H9 (cell line): ENCODE data around the gene POLR2M. TPM values are rescaled to one million over a fixed set of nuclear protein-coding genes. Genes with fewer than 3 reads are reported as not detected.

Source experiments
- DNase-seq: peaks from one replicate; pipeline ENCODE4 v3.0.0-alpha.2; 2017
- H2AFZ ChIP-seq: one replicate; pipeline ENCODE4 v1.6.1; 2013; ENCODE audit warnings: mild to moderate bottlenecking, low read length, control low read depth, moderate library complexity
- H2AK5ac ChIP-seq: 2 replicates; pipeline ENCODE4 v1.6.1; 2013; ENCODE audit warnings: low read length, control low read depth, mixed read lengths; ENCODE audit not compliant: insufficient read length
- H2BK120ac ChIP-seq: one replicate; pipeline ENCODE4 v1.6.1; 2013; ENCODE audit warnings: low read depth, mild to moderate bottlenecking, low read length, control low read depth, inconsistent platforms; ENCODE audit not compliant: poor library complexity, severe bottlenecking
- H2BK12ac ChIP-seq: 2 replicates; pipeline ENCODE4 v1.6.1; 2013; ENCODE audit warnings: low read length, control low read depth, mixed read lengths, low read depth; ENCODE audit not compliant: insufficient read length
- H2BK15ac ChIP-seq: 2 replicates; pipeline ENCODE4 v1.6.1; 2013; ENCODE audit warnings: low read depth, low read length, control low read depth
- H2BK20ac ChIP-seq: one replicate; pipeline ENCODE4 v1.6.1; 2013; ENCODE audit warnings: low read depth, mild to moderate bottlenecking, low read length, control low read depth, inconsistent platforms; ENCODE audit not compliant: poor library complexity, severe bottlenecking
- H2BK5ac ChIP-seq: 2 replicates; pipeline ENCODE4 v1.6.1; 2013; ENCODE audit warnings: low read length, control low read depth, mixed read lengths; ENCODE audit not compliant: insufficient read length
- H3K14ac ChIP-seq: 2 replicates; pipeline ENCODE4 v1.6.1; 2013; ENCODE audit warnings: low read length, control low read depth; ENCODE audit not compliant: insufficient read depth
- H3K18ac ChIP-seq: 2 replicates; pipeline ENCODE4 v1.6.1; 2013; ENCODE audit warnings: low read depth, mild to moderate bottlenecking, mixed read lengths, low read length, control low read depth; ENCODE audit not compliant: insufficient read length
- H3K23ac ChIP-seq: 2 replicates; pipeline ENCODE4 v1.6.1; 2013; ENCODE audit warnings: low read length, control low read depth, mixed read lengths, low read depth; ENCODE audit not compliant: insufficient read length
- H3K23me2 ChIP-seq: 2 replicates; pipeline ENCODE4 v1.6.1; 2013; ENCODE audit warnings: low read depth, mild to moderate bottlenecking, mixed read lengths, low read length, control low read depth; ENCODE audit not compliant: insufficient read length, poor library complexity, severe bottlenecking
- H3K27ac ChIP-seq: 2 replicates; pipeline ENCODE4 v1.5.1; 2013; ENCODE audit warnings: low read length, control low read depth, mixed read lengths, low read depth; ENCODE audit not compliant: insufficient read length
- H3K27me3 ChIP-seq: 2 replicates; pipeline ENCODE4 v1.6.1; 2013; ENCODE audit warnings: low read length, control low read depth, inconsistent platforms; ENCODE audit not compliant: insufficient read depth
- H3K4ac ChIP-seq: 2 replicates; pipeline ENCODE4 v1.6.1; 2013; ENCODE audit warnings: low read depth, mild to moderate bottlenecking, control low read depth, inconsistent platforms, low read length, moderate library complexity
- H3K4me1 ChIP-seq: 2 replicates; pipeline ENCODE4 v1.6.1; 2013; ENCODE audit warnings: low read length, control low read depth, inconsistent platforms; ENCODE audit not compliant: insufficient read depth
- H3K4me2 ChIP-seq: 2 replicates; pipeline ENCODE4 v1.6.1; 2013; ENCODE audit warnings: low read length, control low read depth, mixed read lengths; ENCODE audit not compliant: insufficient read length, insufficient read depth
- H3K56ac ChIP-seq: 2 replicates; pipeline ENCODE4 v1.6.1; 2013; ENCODE audit warnings: low read depth, mild to moderate bottlenecking, mixed read lengths, low read length, control low read depth; ENCODE audit not compliant: insufficient read length
- H3K79me1 ChIP-seq: 2 replicates; pipeline ENCODE4 v1.6.1; 2013; ENCODE audit warnings: low read depth, mild to moderate bottlenecking, moderate library complexity, low read length, control low read depth, inconsistent platforms; ENCODE audit not compliant: insufficient read depth, poor library complexity, severe bottlenecking
- H3K79me2 ChIP-seq: 2 replicates; pipeline ENCODE4 v1.6.1; 2013; ENCODE audit warnings: low read length, control low read depth, inconsistent platforms; ENCODE audit not compliant: insufficient read depth
- H3K9ac ChIP-seq: 2 replicates; pipeline ENCODE4 v1.6.1; 2013; ENCODE audit warnings: low read length, control low read depth, mixed read lengths; ENCODE audit not compliant: insufficient read length; ENCODE audit errors: extremely low read depth
- H3K9me3 ChIP-seq: one replicate; pipeline ENCODE4 v1.6.1; 2013; ENCODE audit warnings: low read depth, low read length, inconsistent platforms; ENCODE audit not compliant: control insufficient read depth
- H3T11ph ChIP-seq: one replicate; pipeline ENCODE4 v1.6.1; 2013; ENCODE audit warnings: mild to moderate bottlenecking, low read length, control low read depth, inconsistent platforms
- H4K20me1 ChIP-seq: one replicate; pipeline ENCODE4 v1.6.1; 2013; ENCODE audit not compliant: control insufficient read depth, insufficient read length, insufficient read depth
- H4K5ac ChIP-seq: 2 replicates; pipeline ENCODE4 v1.6.1; 2013; ENCODE audit warnings: low read depth, mild to moderate bottlenecking, mixed read lengths, low read length, control low read depth; ENCODE audit not compliant: insufficient read length
- H4K8ac ChIP-seq: replicated peaks from 2 replicates; pipeline ENCODE4 v1.6.1; 2013; ENCODE audit warnings: low read length, control low read depth, mixed read lengths, low read depth; ENCODE audit not compliant: insufficient read length
- H4K91ac ChIP-seq: 2 replicates; pipeline ENCODE4 v1.6.1; 2013; ENCODE audit warnings: low read depth, mild to moderate bottlenecking, moderate library complexity, mixed read lengths, low read length, control low read depth; ENCODE audit not compliant: insufficient read length
- H3K27ac Mint-ChIP-seq, 3 experiments: 2 replicates in 2 of 3; 3 replicates in 1 of 3; pipeline ENCODE4 v1.8.0; 2020 to 2021; ENCODE audit warnings: mixed read lengths in 3 of 3, mild to moderate bottlenecking in 1 of 3, moderate library complexity in 1 of 3
- H3K27me3 Mint-ChIP-seq: 2 replicates; pipeline ENCODE4 v1.8.0; 2021; ENCODE audit warnings: low read depth, mild to moderate bottlenecking, moderate library complexity, mixed read lengths
- H3K36me3 Mint-ChIP-seq, 3 experiments: 2 replicates in 2 of 3; 3 replicates in 1 of 3; pipeline ENCODE4 v1.8.0; 2020 to 2021; ENCODE audit warnings: low read depth in 3 of 3, mixed read lengths in 3 of 3; ENCODE audit not compliant: insufficient read depth in 1 of 3
- H3K4me1 Mint-ChIP-seq, 2 experiments: 2 replicates each; pipeline ENCODE4 v1.8.0; 2020; ENCODE audit warnings: mixed read lengths in 2 of 2
- H3K4me3 Mint-ChIP-seq, 2 experiments: 2 replicates in 1 of 2; 3 replicates in 1 of 2; pipeline ENCODE4 v1.8.0; 2020 to 2021; ENCODE audit warnings: mild to moderate bottlenecking in 2 of 2, mixed read lengths in 2 of 2, moderate library complexity in 1 of 2
- H3K9me3 Mint-ChIP-seq, 2 experiments: 2 replicates in 1 of 2; 3 replicates in 1 of 2; pipeline ENCODE4 v1.8.0; 2020; ENCODE audit warnings: mild to moderate bottlenecking in 2 of 2, mixed read lengths in 2 of 2, moderate library complexity in 1 of 2
- CTCF ChIP-seq: fragments of 200-600 bp; sonication (generic); conservative IDR thresholded peaks from 3 replicates; pipeline ENCODE4 v1.8.0; 2021; ENCODE audit warnings: antibody characterized with exemption, mild to moderate bottlenecking
- WGBS: extraction: QIAGEN DNeasy Blood & Tissue Kit; methylation state at CpG from one replicate; pipeline ENCODE4 v1.1.7; 2013; ENCODE audit warnings: missing lambda C conversion rate, low lambda C conversion rate, mixed read lengths; ENCODE audit not compliant: insufficient read length; ENCODE audit errors: extremely low coverage; 5-methylcytosine and 5-hydroxymethylcytosine counted together
- total RNA-seq: library from RNA; stranded (reverse); gene quantifications from 2 replicates; pipeline ENCODE4 v1.2.1, GENCODE V29; 2021

POLR2M gene
- total RNA-seq, 1 experiment from 2014 or later: 67.3 TPM

GRCh38 chr15:57680021-57680420 is 26.5 kb upstream of the POLR2M start:
- Histone ChIP-seq H3K56ac (no peak overlapping the region), H3K79me2 (no peaks in the 10 kb centered on the region), H3K23ac (no peak overlapping the region), H3K18ac (no peak overlapping the region), H4K5ac (no peak overlapping the region), H2BK15ac (no peak overlapping the region), H2AFZ (no peak overlapping the region), H2AK5ac (no peak overlapping the region), H3K79me1 (no peaks in the 10 kb centered on the region), H3K4ac (no peak overlapping the region), H2BK20ac (no peak overlapping the region), H3K4me1 (no peaks in the 10 kb centered on the region; the same call in 1 of the 2 replicates), H3T11ph (no peak overlapping the region), H3K14ac (no peak overlapping the region), H4K91ac (no peak overlapping the region), H3K9ac (no peak overlapping the region), H3K23me2 (no peaks in the 10 kb centered on the region), H2BK120ac (no peak overlapping the region), H3K9me3 (no peaks in the 10 kb centered on the region), H3K27ac (no peak overlapping the region), H2BK12ac (no peak overlapping the region), H2BK5ac (no peak overlapping the region), H4K20me1 (no peaks in the 10 kb centered on the region), H3K27me3 (no peaks in the 10 kb centered on the region), H3K4me2 (no peak overlapping the region), H4K8ac (no peak overlapping the region)
- H3K4me3 Mint-ChIP-seq: no peak overlapping the region
- no peaks in the 10 kb centered on the region for H3K27me3 Mint-ChIP-seq
- 0 out of 4 replicates have a peak, but pooled peaks cover 3% of the 10 kb centered on the region in 2 experiments for H3K4me1 Mint-ChIP-seq
- H3K9me3 Mint-ChIP-seq: no peaks in the 10 kb centered on the region
- DNase-seq: no peak
- TF ChIP-seq CTCF: no peak
- no CpG with 5 or more reads among the region's 1 CpG for WGBS
- H3K36me3 Mint-ChIP-seq: no peaks in the 10 kb centered on the region
- no peak overlapping the region for H3K27ac Mint-ChIP-seq
